Cardiac fibroblast (primary cell): ENCODE data around the gene FEM1A.
"Not testable (repeated sequence)": the region's sequence is repeated elsewhere in the genome, so short reads cannot be mapped to it uniquely, and the experiment has no call there.

ENCODE experiments used
- DNase-seq, 2 donors: peaks; one replicate each; pipeline versions ENCODE4 v3.0.0 to v3.0.0-alpha.2; 2010; ENCODE audit warnings: low read depth in 2 of 2
- H3K4me3 ChIP-seq, 2 donors: replicated peaks in 1 of 2; 1 replicate in 1 of 2; 2 replicates in 1 of 2; pipeline ENCODE4 v1.5.1; 2011; ENCODE audit warnings: low read depth in 2 of 2, low read length in 2 of 2, mild to moderate bottlenecking in 2 of 2, moderate library complexity in 1 of 2
- TF ChIP-seq, protein P1 (sequence below): IDR thresholded peaks from one replicate; pipeline ENCODE4 v1.5.1; 2011; ENCODE audit warnings: low read depth, mild to moderate bottlenecking, low read length, inconsistent platforms

FEM1A gene, protein sequence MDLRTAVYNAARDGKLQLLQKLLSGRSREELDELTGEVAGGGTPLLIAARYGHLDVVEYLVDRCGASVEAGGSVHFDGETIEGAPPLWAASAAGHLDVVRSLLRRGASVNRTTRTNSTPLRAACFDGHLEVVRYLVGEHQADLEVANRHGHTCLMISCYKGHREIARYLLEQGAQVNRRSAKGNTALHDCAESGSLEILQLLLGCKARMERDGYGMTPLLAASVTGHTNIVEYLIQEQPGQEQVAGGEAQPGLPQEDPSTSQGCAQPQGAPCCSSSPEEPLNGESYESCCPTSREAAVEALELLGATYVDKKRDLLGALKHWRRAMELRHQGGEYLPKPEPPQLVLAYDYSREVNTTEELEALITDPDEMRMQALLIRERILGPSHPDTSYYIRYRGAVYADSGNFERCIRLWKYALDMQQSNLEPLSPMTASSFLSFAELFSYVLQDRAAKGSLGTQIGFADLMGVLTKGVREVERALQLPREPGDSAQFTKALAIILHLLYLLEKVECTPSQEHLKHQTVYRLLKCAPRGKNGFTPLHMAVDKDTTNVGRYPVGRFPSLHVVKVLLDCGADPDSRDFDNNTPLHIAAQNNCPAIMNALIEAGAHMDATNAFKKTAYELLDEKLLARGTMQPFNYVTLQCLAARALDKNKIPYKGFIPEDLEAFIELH

DNA sequence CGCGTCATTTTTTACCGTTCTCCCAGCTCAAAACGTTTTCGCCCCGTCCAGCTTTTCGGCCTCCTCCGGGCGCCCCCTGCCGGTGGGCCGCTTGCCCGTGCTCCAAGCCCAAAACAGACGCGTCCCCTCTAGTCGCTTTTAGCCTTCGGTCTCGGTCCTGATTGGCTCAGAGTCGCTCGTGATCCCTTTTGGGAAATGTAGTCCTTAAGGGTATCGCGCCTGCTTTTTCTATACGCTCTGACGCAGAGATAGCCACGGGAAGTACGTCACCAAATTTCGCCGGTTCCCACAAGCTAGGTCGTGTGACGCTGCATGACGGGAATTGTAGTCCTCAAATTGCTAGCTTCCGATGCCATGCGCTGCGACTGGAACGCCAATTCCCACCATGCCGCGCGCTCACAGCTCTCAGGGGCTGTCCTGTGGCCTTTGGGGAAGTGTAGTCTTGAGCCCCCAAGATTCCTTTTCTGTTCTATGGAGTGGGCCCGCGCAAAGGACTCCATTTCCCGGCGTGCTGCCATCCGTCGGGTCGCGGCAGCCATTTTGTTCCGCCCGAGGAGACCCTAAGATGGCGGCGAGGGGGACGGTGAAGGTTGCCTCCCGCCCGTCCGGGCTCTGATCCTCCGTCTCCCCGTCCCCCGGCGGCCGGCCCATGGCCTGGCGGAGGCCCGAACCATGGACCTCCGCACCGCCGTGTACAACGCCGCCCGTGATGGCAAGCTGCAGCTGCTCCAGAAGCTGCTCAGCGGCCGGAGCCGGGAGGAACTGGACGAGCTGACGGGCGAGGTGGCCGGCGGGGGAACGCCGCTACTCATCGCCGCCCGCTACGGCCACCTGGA lies at the start of gene FEM1A:
TSS of gene FEM1A (plus strand) at position 552 of the 836 bp plus-strand sequence. CDS start at position 673, 121 bp downstream.
- DNase-seq, result peak; percentile 100
- TF ChIP-seq, protein P1, sequence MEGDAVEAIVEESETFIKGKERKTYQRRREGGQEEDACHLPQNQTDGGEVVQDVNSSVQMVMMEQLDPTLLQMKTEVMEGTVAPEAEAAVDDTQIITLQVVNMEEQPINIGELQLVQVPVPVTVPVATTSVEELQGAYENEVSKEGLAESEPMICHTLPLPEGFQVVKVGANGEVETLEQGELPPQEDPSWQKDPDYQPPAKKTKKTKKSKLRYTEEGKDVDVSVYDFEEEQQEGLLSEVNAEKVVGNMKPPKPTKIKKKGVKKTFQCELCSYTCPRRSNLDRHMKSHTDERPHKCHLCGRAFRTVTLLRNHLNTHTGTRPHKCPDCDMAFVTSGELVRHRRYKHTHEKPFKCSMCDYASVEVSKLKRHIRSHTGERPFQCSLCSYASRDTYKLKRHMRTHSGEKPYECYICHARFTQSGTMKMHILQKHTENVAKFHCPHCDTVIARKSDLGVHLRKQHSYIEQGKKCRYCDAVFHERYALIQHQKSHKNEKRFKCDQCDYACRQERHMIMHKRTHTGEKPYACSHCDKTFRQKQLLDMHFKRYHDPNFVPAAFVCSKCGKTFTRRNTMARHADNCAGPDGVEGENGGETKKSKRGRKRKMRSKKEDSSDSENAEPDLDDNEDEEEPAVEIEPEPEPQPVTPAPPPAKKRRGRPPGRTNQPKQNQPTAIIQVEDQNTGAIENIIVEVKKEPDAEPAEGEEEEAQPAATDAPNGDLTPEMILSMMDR, result peak; percentile 99

DNA sequence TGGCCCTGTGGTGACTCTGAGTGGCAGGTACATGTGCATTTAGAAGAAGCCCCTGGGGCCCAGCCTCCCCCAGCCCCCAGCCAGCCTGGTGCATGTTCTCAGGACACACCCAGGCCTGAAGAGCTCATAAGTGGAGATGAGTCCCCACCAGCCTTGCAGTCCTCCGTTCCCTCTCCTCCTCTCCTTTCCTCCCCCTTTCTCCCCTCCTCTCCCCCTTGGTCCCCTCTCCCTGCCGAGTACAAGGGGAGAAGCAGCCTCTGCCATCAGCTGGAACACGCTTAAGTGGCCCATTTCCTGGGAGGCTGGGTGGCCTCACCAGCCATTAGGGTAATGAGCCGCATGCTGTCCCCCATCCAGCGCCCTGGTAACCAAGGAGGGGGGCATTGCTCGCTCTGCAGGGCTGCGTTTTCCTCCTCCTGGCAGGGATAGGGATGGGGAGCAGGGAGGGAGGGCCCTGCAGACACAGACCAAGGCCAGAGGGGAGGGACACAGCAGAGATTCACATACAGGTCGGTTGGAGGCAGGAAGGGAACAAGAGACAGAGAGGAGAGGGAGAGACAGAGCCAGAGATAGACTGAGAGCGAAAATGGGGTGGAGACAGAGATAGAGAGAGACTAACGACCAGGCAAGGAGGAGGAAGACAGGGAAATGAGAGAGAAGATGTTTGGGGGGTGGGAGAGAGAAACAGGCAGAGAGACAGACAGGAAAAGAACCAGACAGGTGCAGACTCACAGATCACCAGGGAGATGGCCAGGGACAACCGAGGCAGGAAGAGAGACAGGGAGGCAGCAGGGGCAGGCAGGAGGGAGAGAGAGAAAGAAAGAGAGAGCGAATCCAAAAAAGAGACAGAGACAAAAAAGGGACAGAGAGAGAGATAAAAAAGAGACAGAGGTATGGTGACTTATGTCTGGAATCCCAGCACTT lies 48.5 kb upstream of the FEM1A start:
- no peak overlapping the region for H3K4me3 ChIP-seq
- TF ChIP-seq, protein P1, result no peak
- DNase-seq, result no peak

More for the DNA sequence above, at the start of gene FEM1A:
- peak within 1 kb of the TSS; percentile 67 to 68 for H3K4me3 ChIP-seq

DNA sequence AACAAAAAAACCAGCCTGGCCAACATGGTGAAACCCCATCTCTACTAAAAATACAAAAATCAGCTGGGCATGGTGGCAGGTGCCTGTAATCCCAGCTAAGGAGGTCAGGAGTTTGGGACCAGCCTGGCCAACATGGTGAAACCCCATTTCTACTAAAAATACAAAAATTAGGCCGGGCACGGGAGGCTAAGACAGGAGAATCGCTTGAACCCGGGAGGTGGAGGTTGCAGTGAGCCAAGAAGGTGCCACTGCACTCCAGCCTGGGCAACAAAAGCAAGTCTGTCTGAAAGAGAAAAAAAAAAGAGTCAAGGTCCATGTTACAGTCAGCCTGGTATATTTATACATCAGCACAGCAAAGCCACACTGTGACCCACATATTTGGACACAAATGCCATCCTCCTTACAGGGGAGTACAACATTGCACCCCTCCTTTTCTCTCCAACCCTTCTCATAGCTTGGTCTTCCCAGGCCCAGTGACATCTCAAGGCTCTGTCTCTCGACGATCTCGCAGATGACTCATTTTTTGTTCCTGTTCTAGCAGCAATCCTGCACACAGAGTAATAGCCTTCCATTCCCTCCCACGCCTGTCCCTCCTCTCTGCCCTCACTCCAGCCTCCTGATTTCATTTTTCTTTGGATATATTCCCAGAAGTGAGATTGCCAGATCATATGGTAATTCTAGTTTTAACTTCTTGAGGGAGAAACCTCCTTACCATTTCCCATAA lies 46.9 kb upstream of the FEM1A start:
- H3K4me3 ChIP-seq, result no peak overlapping the region
- TF ChIP-seq, protein P1, result no peak
- peak; percentile 94 to 96 for DNase-seq

DNA sequence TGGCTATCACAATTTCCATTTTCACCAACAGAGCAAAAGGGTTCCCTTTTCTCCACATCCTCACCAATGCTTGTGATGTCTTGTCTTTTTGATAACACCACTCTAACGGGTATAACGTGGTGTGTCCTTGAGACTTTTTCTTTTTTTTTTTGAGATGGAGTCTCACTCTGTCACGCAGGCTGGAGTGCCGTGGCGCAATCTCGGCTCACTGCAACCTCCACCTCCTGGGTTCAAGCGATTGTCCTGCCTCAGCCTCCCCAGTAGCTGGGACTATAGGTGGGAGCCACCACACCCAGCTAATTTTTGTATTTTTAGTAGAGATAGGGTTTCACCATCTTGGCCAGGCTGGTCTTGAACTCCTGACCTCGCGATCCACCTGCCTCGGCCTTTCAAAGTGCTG lies 46.4 kb upstream of the FEM1A start:
- not testable (repeated sequence) for DNase-seq, H3K4me3 ChIP-seq

DNA sequence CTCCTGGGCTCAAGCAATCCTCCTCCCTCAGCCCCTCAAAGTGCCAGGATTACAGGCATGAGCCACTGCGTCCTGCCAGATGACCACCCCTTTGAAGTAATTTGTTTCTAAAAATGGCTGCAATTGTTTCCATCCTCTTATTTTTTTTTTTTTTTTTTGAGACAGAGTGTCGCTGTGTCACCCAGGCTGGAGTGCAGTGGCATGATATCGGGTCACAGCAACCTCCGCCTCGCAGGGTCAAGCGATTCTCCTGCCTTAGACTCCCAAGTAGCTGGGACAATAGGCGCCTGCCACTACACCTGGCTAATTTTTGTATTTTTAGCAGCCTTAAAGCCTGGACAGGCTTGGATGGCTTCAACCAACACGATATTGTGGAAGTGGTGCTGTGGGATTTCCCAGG lies 45.5 kb upstream of the FEM1A start:
- DNase-seq, result no peak
- TF ChIP-seq, protein P1, result no peak
- no peak overlapping the region for H3K4me3 ChIP-seq

DNA sequence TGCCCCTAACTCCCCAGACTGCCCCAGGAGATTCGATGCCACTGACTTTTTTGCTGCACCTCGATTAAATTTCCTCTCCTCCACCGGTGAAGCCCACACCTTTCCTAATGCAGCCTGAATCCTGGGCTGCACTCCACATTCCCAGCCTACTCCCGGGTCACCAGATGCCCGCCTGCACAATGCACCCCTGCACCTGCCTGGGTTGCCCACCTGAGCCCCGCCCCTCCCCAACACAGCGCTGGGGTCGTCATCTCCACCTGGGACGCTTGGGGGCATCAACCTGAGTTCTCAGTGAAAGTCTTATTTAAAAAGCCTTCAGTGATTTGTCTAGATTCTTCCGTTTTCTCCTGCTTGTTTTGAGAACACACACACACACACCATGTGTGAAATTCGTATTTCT lies 43.3 kb upstream of the FEM1A start:
- no peak for DNase-seq
- TF ChIP-seq, protein P1, result no peak
- no peak overlapping the region for H3K4me3 ChIP-seq
